Nephron (organoid): ENCODE measurements around the gene WDFY4.

Source experiments
- H3K27ac Mint-ChIP-seq, 3 experiments: 2 replicates each; pipeline ENCODE4 v1.8.0; 2020; ENCODE audit warnings: mixed read lengths in 3 of 3, mild to moderate bottlenecking in 2 of 3, moderate library complexity in 1 of 3
- H3K27me3 Mint-ChIP-seq: 2 replicates; pipeline ENCODE4 v1.8.0; 2021; ENCODE audit warnings: low read depth, mild to moderate bottlenecking, moderate library complexity, mixed read lengths
- H3K36me3 Mint-ChIP-seq: 2 replicates; pipeline ENCODE4 v1.8.0; 2020; ENCODE audit warnings: low read depth, mixed read lengths
- H3K4me1 Mint-ChIP-seq: 2 replicates; pipeline ENCODE4 v1.8.0; 2020; ENCODE audit warnings: mixed read lengths
- H3K4me3 Mint-ChIP-seq, 3 experiments: 2 replicates each; pipeline ENCODE4 v1.8.0; 2020; ENCODE audit warnings: mild to moderate bottlenecking in 3 of 3, mixed read lengths in 3 of 3, moderate library complexity in 2 of 3
- H3K9me3 Mint-ChIP-seq: 2 replicates; pipeline ENCODE4 v1.8.0; 2020; ENCODE audit warnings: mixed read lengths
- CTCF ChIP-seq, 3 experiments: fragments of 200-600 bp; sonication (generic); IDR thresholded peaks; one replicate each; pipeline ENCODE4 v1.5.0; 2021; ENCODE audit warnings: antibody characterized with exemption in 3 of 3; ENCODE audit not compliant: unreplicated experiment in 3 of 3

The WDFY4 gene

GRCh38 chr10:48681740-48682139 lies 2.9 kb upstream of the WDFY4 start:
- H3K27me3 Mint-ChIP-seq, result no peaks in the 10 kb centered on the region
- H3K27ac Mint-ChIP-seq, result no peak overlapping the region
- H3K36me3 Mint-ChIP-seq, result peaks cover 4% of the 10 kb centered on the region
- no peak for TF ChIP-seq CTCF (IDR thresholded peaks at IDR 0.05; ENCODE audit: unreplicated experiment in 3 of 3)
- H3K4me3 Mint-ChIP-seq, result no peak overlapping the region
- no peaks in the 10 kb centered on the region for H3K4me1 Mint-ChIP-seq
- H3K9me3 Mint-ChIP-seq, result peaks cover 22% of the 10 kb centered on the region

- no peak for TF ChIP-seq CTCF (IDR thresholded peaks at IDR 0.05; ENCODE audit: unreplicated experiment in 3 of 3)
- Mint-ChIP-seq H3K4me3 (no peak overlapping the region), H3K36me3 (peaks cover 4% of the 10 kb centered on the region), H3K27ac (no peak overlapping the region), H3K9me3 (peaks cover 20% of the 10 kb centered on the region), H3K4me1 (no peaks in the 10 kb centered on the region), H3K27me3 (no peaks in the 10 kb centered on the region)
Observed at GRCh38 chr10:48682265-48682664, 2.4 kb upstream of the WDFY4 start.

- Mint-ChIP-seq H3K9me3 (peaks cover 14% of the 10 kb centered on the region), H3K4me1 (no peaks in the 10 kb centered on the region), H3K27me3 (no peaks in the 10 kb centered on the region), H3K4me3 (no peak overlapping the region), H3K36me3 (no peaks in the 10 kb centered on the region), H3K27ac (no peak overlapping the region)
- no peak for TF ChIP-seq CTCF (IDR thresholded peaks at IDR 0.05; ENCODE audit: unreplicated experiment in 3 of 3)
Observed at GRCh38 chr10:48683424-48683823, 1.2 kb upstream of the WDFY4 start.

GRCh38 chr10:48683868-48684267 lies 805 bp upstream of the WDFY4 start:
- no peak overlapping the region for H3K27ac Mint-ChIP-seq
- peaks cover 10% of the 10 kb centered on the region for H3K9me3 Mint-ChIP-seq
- H3K4me3 Mint-ChIP-seq, result no peak overlapping the region
- H3K36me3 Mint-ChIP-seq, result no peaks in the 10 kb centered on the region
- TF ChIP-seq CTCF (IDR thresholded peaks at IDR 0.05; ENCODE audit: unreplicated experiment in 3 of 3), result no peak
- H3K27me3 Mint-ChIP-seq, result no peaks in the 10 kb centered on the region
- H3K4me1 Mint-ChIP-seq, result no peaks in the 10 kb centered on the region

- TF ChIP-seq CTCF (IDR thresholded peaks at IDR 0.05; ENCODE audit: unreplicated experiment in 3 of 3), result no peak
Observed at GRCh38 chr10:48684463-48684791, 246 bp upstream of the WDFY4 start.

GRCh38 chr10:48685731-48686130 lies 1.1 kb downstream of the WDFY4 start:
- Mint-ChIP-seq H3K27ac (no peak overlapping the region), H3K4me1 (no peaks in the 10 kb centered on the region)

More at GRCh38 chr10:48684463-48684791, 246 bp upstream of the WDFY4 start:
- Mint-ChIP-seq H3K27ac (no peak overlapping the region), H3K4me1 (no peaks in the 10 kb centered on the region), H3K36me3 (no peaks in the 10 kb centered on the region), H3K4me3 (no peak overlapping the region), H3K9me3 (peaks cover 6% of the 10 kb centered on the region), H3K27me3 (no peaks in the 10 kb centered on the region)

More at GRCh38 chr10:48685731-48686130, 1.1 kb downstream of the WDFY4 start:
- no peak for TF ChIP-seq CTCF (IDR thresholded peaks at IDR 0.05; ENCODE audit: unreplicated experiment in 3 of 3)
- Mint-ChIP-seq H3K9me3 (peaks cover 3% of the 10 kb centered on the region), H3K36me3 (no peaks in the 10 kb centered on the region), H3K27me3 (peaks cover 4% of the 10 kb centered on the region), H3K4me3 (no peak overlapping the region)
